Measurements from ENCODE around the gene APBA2. TPM values are rescaled to one million over a fixed set of nuclear protein-coding genes. Genes with fewer than 3 reads are reported as not detected.

The APBA2 gene
- total and polyA plus RNA-seq, 11 donors, result 0.16 to 1.3 (median 0.40) TPM; not detected in 2

- Histone ChIP-seq H3K9me3 (peaks cover 0 to 4% (median 0%) of the 10 kb centered on the region in 12 donors), H3K27me3 (no peaks in the 10 kb centered on the region), H3K27ac (no peak overlapping the region), H3K4me1 (no peaks in the 10 kb centered on the region), H3K4me3 (no peak overlapping the region), H3K36me3 (no peaks in the 10 kb centered on the region)
- no peak for TF ChIP-seq CTCF (IDR thresholded peaks at IDR 0.05)
- TF ChIP-seq POLR2A (IDR thresholded peaks at IDR 0.05), result no peak
- 90 to 95% (median 94%) methylated on average over 14 to 17 of the region's 17 CpGs for WGBS, 4 donors
- intact Hi-C loops (cut with DNase I), result no loop called here
- no peak for DNase-seq
- ATAC-seq, result no peak
Measured at GRCh38 chr15:29029651-29030195, 143.9 kb downstream of the APBA2 start.

- no peak overlapping the region for H3K4me3 ChIP-seq
- TF ChIP-seq CTCF (IDR thresholded peaks at IDR 0.05) (no peak), POLR2A (IDR thresholded peaks at IDR 0.05) (no peak)
- WGBS, 4 donors, result 72 to 93% (median 87%) methylated on average over 3 of the region's 3 CpGs
Measured at GRCh38 chr15:29031502-29032228, 145.9 kb downstream of the APBA2 start.

GRCh38 chr15:29032229-29032625 is 146.5 kb downstream of the APBA2 start:
- 69 to 78% (median 75%) methylated on average over 4 of the region's 4 CpGs for WGBS, 4 donors
- TF ChIP-seq POLR2A (IDR thresholded peaks at IDR 0.05), result no peak
- no peak for TF ChIP-seq CTCF (IDR thresholded peaks at IDR 0.05)
- intact Hi-C loops (cut with DNase I), result no loop called here
- no peak for DNase-seq
- peaks cover 0 to 4% (median 0%) of the 10 kb centered on the region in 12 donors for H3K9me3 ChIP-seq
- no peak overlapping the region for H3K27ac ChIP-seq
- ATAC-seq, result no peak
- H3K4me3 ChIP-seq, result no peak overlapping the region
- H3K4me1 ChIP-seq, result no peaks in the 10 kb centered on the region
- H3K27me3 ChIP-seq, result no peaks in the 10 kb centered on the region
- no peaks in the 10 kb centered on the region for H3K36me3 ChIP-seq

More at GRCh38 chr15:29031502-29032228, 145.9 kb downstream of the APBA2 start:
- H3K4me1 ChIP-seq, result no peaks in the 10 kb centered on the region
- intact Hi-C loops (cut with DNase I), result no loop called here
- peaks cover 0 to 4% (median 0%) of the 10 kb centered on the region in 12 donors for H3K9me3 ChIP-seq
- no peak overlapping the region for H3K27ac ChIP-seq
- DNase-seq (no peak), ATAC-seq (no peak)
- no peaks in the 10 kb centered on the region for H3K36me3 ChIP-seq
- H3K27me3 ChIP-seq, result no peaks in the 10 kb centered on the region

- H3K27ac ChIP-seq, result no peak overlapping the region
- no peaks in the 10 kb centered on the region for H3K4me1 ChIP-seq
- WGBS, 4 donors, result 78 to 87% (median 84%) methylated on average over 5 of the region's 5 CpGs
- no peak overlapping the region for H3K4me3 ChIP-seq
- no peaks in the 10 kb centered on the region for H3K27me3 ChIP-seq
- no peaks in the 10 kb centered on the region for H3K36me3 ChIP-seq
- H3K9me3 ChIP-seq, result peaks cover 0 to 4% (median 0%) of the 10 kb centered on the region in 12 donors
- intact Hi-C loops (cut with DNase I), result no loop called here
- TF ChIP-seq POLR2A (IDR thresholded peaks at IDR 0.05) (no peak), CTCF (IDR thresholded peaks at IDR 0.05) (no peak)
- no peak for DNase-seq
- ATAC-seq, result no peak
Measured at GRCh38 chr15:29032751-29033150, 147.0 kb downstream of the APBA2 start.

Data from heart left ventricle (tissue), 16 donors.